ENCODE data around the gene HORMAD2. TPM values are rescaled to one million over a fixed set of nuclear protein-coding genes. Genes with fewer than 3 reads are reported as not detected.

Gene HORMAD2
- total RNA-seq, 1 donor: not detected

DNA sequence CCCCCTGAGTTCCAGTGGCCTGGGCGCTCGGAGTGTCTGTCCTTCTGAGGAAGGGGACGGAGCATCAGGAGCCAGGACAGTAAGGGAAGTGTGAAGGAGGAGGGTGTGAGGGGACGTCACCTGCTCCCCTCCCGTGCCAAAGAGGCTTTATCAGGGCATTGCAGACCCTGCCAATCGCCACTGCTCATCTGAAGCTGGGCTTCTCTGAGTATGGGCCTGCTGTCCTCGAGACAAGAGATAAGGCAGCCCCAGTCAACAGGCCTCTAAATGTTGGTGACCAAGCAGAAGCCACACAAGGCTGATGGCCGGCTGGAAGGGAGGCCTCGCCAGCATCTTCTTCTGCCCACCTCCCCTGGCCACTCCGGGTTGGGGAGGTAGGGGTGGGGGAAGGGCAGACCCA lies 136.4 kb downstream of the HORMAD2 start:
- DNase-seq (ENCODE audit: low read depth): no peak
- H3K4me3 ChIP-seq (ENCODE audit: low read depth, low read length): no peak overlapping the region

DNA sequence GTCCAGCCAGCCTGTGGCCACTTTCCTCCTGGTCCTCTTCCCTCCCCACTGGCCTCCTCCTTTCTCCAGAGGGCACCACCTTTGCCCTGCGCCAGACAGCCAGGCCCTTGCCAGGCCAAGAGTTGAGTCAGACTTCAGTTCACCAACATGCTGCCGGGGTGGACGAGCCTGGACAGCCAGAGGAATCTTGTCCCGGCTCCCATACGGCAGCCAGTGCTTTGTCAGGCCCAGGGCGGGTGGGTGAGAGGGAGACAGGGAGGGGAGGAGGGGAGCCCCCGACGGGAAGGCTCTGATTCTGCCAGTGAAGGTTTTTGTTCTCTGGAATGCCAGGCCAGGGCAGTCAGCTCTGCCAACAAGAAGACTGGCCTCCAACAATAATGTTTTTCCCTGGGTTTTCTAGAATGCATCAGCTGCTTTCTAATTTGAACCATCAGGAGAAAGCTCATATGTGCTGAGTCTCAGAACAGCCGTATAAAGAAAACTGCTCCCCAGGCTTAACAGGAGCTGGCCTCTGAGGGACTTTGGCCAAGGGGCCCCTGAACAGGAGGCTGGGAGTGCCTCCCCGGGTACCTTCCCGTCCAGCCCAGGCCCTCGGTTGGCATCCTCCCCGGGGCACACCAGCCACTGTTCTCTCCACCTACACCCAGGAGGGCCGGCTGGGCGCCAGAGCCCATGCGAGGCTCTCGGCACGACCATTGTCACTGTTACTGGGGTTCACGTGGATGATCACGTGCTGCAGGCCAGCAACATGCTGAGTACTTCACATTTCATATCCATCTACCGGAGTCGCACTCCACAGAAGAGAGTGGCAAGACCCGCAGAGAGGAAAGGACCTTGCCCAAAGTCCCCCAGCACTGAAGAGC lies 137.7 kb downstream of the HORMAD2 start:
- peak; percentile 78 for DNase-seq (ENCODE audit: low read depth)
- TF ChIP-seq, protein P1, sequence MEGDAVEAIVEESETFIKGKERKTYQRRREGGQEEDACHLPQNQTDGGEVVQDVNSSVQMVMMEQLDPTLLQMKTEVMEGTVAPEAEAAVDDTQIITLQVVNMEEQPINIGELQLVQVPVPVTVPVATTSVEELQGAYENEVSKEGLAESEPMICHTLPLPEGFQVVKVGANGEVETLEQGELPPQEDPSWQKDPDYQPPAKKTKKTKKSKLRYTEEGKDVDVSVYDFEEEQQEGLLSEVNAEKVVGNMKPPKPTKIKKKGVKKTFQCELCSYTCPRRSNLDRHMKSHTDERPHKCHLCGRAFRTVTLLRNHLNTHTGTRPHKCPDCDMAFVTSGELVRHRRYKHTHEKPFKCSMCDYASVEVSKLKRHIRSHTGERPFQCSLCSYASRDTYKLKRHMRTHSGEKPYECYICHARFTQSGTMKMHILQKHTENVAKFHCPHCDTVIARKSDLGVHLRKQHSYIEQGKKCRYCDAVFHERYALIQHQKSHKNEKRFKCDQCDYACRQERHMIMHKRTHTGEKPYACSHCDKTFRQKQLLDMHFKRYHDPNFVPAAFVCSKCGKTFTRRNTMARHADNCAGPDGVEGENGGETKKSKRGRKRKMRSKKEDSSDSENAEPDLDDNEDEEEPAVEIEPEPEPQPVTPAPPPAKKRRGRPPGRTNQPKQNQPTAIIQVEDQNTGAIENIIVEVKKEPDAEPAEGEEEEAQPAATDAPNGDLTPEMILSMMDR (IDR thresholded peaks at IDR 0.05; ENCODE audit: insufficient read depth, low read length): no peak

More for the DNA sequence above, 136.4 kb downstream of the HORMAD2 start:
- TF ChIP-seq, protein P1 (IDR thresholded peaks at IDR 0.05; ENCODE audit: insufficient read depth, low read length): no peak

DNA sequence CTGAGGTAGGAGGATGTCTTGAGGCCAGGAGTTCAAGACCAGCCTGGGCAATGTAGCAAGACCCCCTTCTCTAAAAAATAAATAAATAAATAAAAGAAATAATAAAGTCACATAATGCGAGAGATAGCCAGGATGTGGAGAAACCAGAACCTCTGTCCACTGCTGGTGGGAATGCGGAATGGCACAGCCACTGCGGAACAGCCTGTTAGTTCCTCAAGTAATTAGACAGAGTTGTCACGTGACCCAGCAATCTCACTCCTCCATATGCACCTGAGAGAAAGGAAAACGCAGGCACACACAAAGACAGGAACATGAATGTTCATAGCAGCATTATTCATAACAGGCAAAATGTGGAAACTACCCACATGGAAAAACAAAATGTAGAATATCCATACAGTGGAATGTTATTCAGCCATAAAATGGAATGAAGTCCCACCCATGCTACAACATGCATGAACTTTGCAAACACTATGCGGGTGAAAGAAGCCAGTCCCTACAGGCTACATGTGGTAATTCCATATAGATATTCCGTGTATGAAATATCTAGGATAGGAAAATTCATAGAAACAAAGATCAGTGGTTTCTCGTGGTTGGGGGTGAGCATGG lies 138.9 kb downstream of the HORMAD2 start:
- TF ChIP-seq, protein P1 (IDR thresholded peaks at IDR 0.05; ENCODE audit: insufficient read depth, low read length): peak; percentile 31
- no peak for DNase-seq (ENCODE audit: low read depth)
- H3K4me3 ChIP-seq (ENCODE audit: low read depth, low read length): no peak overlapping the region

More for the DNA sequence above, 137.7 kb downstream of the HORMAD2 start:
- no peak overlapping the region for H3K4me3 ChIP-seq (ENCODE audit: low read depth, low read length)

DNA sequence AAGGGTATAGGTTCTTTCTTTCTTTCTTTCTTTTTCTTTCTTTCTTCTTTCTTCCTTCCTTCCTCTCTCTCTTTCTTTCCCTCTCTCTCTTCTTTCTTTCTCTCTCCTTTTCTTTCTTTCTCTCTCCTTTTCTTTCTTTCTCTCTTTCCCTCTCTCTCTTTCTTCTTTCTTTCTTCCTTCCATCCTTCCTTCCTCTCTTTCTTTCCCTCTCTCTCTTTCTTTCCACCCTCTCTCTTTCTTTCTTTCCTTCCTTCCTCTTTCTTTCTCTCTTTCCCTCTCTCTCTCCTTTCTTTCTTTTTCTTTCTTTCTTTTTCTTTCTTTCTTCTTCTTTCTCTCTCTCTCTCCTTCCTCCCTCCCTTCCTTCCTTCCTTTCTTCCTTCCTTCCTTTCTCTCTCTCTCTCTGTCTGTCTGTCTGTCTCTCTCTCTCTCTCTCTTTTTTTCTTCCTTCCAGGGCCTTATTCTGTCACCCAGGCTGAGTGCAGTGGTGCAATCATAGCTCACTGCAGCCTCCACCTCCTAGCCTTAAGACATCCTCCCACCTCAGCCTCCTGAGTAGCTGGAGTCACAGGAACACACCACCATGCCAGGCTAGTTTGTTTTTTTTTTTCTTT lies 139.5 kb downstream of the HORMAD2 start:
- no peak for DNase-seq (ENCODE audit: low read depth)
- H3K4me3 ChIP-seq (ENCODE audit: low read depth, low read length): no peak overlapping the region
- TF ChIP-seq, protein P1 (IDR thresholded peaks at IDR 0.05; ENCODE audit: insufficient read depth, low read length): no peak

DNA sequence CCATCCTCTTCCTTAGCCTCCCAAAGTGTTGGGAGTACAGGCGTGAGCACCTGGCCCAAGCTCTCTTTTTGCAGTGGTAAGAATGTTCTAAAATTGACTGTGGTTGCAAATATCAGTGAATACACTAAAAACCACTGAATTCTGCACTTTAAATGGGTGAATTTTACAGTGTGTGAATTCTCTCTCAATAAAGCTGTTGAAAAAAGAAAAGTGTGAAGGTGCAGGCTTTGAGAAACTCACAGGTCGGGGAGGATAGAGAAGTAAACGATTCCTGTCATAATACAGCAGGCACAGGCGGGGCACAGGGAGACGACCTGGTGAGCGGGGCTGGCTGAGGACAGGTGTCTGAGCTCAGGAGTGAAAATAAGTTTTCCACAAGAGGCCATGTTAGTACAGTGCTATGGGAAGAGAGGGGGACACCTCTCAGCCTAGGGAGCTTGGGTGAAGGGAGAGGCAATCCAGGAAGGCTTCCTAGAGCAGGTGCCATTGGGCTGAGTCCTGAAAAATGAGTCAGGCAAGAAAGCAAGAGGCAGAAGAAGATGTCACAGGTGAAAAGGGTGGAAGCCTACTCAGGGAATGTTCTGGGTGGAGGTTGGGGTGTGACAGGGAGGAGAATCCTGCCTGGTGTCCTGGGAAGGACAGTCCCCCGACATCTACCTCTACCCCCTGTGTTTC lies 140.2 kb downstream of the HORMAD2 start:
- no peak overlapping the region for H3K4me3 ChIP-seq (ENCODE audit: low read depth, low read length)
- TF ChIP-seq, protein P1 (IDR thresholded peaks at IDR 0.05; ENCODE audit: insufficient read depth, low read length): no peak

More for the DNA sequence above, 140.2 kb downstream of the HORMAD2 start:
- DNase-seq (ENCODE audit: low read depth): no peak
